Esophagus squamous epithelium (tissue), 4 donors: ENCODE measurements around the gene RALA.

Experiments
- POLR2A ChIP-seq, 4 donors: fragments of 450-650 bp; IDR thresholded peaks; one replicate each; pipeline ENCODE4 v1.6.1; 2017; ENCODE audit warnings: antibody characterized with exemption in 4 of 4, mild to moderate bottlenecking in 4 of 4, moderate library complexity in 3 of 4
- TF ChIP-seq, protein P1 (sequence below), 6 experiments: fragments of 450-650 bp in 4 of 6; fragments of 200-600 bp in 2 of 6; sonication (generic) in 2 of 6; IDR thresholded peaks; one replicate each; pipeline ENCODE4 v1.5.1; 2016 to 2019; ENCODE audit warnings: antibody characterized with exemption in 6 of 6, mild to moderate bottlenecking in 4 of 6, moderate library complexity in 4 of 6

DNA sequence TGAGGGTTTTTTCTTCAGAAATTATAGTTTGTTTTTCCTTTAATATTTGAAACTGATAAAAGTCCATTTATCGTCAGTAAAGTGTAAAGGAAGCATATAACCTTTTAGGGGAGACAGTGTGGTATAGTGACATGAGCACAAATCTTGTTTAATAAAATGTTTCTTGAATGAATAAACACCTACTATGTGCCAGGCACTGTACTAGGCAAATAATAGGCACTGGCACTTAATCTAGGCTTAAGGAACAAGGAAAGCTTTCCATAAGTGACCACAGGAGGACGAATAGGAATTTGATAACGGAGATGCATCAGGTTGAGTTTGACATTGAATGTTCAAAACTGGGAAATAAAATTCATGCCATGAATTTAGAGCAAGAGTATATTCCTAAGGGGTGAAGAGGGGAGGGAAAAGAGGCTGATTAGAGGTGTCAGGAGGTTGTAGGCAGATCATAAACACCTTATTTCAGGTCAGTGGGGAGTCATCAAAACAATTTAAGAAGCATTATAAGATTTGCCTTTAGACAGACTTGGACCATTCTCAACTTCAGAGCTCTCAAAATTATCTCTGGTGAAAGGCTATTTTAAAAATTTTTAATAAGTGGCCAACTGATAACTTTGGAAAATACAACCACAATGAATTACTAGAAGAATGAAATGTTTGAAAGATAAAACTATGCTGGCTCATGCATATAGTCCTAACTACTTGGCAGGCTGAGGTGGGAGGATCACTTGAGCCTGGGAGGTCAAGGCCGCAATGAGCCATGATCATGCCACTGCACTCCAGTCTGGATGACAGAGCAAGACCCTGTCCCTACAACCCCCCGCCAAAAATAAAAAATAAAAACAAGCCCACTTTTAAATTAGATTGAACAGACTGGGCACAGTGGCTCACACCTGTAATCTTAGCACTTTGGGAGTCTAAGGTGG is 22.4 kb downstream of the RALA start:
- no peak for TF ChIP-seq POLR2A (IDR thresholded peaks at IDR 0.05)
- TF ChIP-seq, protein P1, sequence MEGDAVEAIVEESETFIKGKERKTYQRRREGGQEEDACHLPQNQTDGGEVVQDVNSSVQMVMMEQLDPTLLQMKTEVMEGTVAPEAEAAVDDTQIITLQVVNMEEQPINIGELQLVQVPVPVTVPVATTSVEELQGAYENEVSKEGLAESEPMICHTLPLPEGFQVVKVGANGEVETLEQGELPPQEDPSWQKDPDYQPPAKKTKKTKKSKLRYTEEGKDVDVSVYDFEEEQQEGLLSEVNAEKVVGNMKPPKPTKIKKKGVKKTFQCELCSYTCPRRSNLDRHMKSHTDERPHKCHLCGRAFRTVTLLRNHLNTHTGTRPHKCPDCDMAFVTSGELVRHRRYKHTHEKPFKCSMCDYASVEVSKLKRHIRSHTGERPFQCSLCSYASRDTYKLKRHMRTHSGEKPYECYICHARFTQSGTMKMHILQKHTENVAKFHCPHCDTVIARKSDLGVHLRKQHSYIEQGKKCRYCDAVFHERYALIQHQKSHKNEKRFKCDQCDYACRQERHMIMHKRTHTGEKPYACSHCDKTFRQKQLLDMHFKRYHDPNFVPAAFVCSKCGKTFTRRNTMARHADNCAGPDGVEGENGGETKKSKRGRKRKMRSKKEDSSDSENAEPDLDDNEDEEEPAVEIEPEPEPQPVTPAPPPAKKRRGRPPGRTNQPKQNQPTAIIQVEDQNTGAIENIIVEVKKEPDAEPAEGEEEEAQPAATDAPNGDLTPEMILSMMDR (IDR thresholded peaks at IDR 0.05): no peak
